WTC11 (cell line): ENCODE data around the gene MAST4. TPM values are rescaled to one million over a fixed set of nuclear protein-coding genes. Genes with fewer than 3 reads are reported as not detected.

ENCODE experiments used
- ATAC-seq: fragments of 200-7000 bp; cut with Tn5 transposase; 2 replicates; pipeline ENCODE4 v1.10.0; 2021; ENCODE audit warnings: mild to moderate bottlenecking, moderate library complexity
- CTCF ChIA-PET: fragments of 300-600 bp; sonication (Branson Sonifier 250); formaldehyde crosslinking; loops from one replicate; lab custom pipeline; 2021; ENCODE audit warnings: antibody characterized with exemption; lab: Charles Lee
- POLR2A ChIA-PET: fragments of 350-600 bp; sonication (Branson Sonifier 250); formaldehyde crosslinking; loops from one replicate; lab custom pipeline; 2021; ENCODE audit warnings: antibody characterized with exemption; lab: Charles Lee
- DNase-seq: peaks from one replicate; pipeline ENCODE4 v3.0.0; 2021; ENCODE audit warnings: low spot score
- H3K27ac Mint-ChIP-seq: 2 replicates; pipeline ENCODE4 v1.8.0; 2021; ENCODE audit warnings: mixed read lengths
- H3K27me3 Mint-ChIP-seq: 2 replicates; pipeline ENCODE4 v1.8.0; 2021; ENCODE audit warnings: low read depth, mild to moderate bottlenecking, moderate library complexity, mixed read lengths
- H3K36me3 Mint-ChIP-seq: 2 replicates; pipeline ENCODE4 v1.8.0; 2021; ENCODE audit warnings: mixed read lengths
- H3K4me1 Mint-ChIP-seq: 2 replicates; pipeline ENCODE4 v1.8.0; 2022; ENCODE audit warnings: mixed read lengths
- H3K4me3 Mint-ChIP-seq: 2 replicates; pipeline ENCODE4 v1.8.0; 2021; ENCODE audit warnings: mild to moderate bottlenecking, moderate library complexity, mixed read lengths
- H3K9me3 Mint-ChIP-seq: 2 replicates; pipeline ENCODE4 v1.8.0; 2021; ENCODE audit warnings: mixed read lengths
- ELF4 ChIP-seq: sonication (generic); formaldehyde crosslinking; IDR thresholded peaks from 2 replicates; pipeline ENCODE4 v1.8.1; 2022; ENCODE audit warnings: low read depth, mild to moderate bottlenecking, moderate library complexity, missing genetic modification reagents
- FOXJ3 ChIP-seq: sonication (generic); formaldehyde crosslinking; IDR thresholded peaks from 2 replicates; pipeline ENCODE4 v1.9.0; 2021; ENCODE audit warnings: missing genetic modification reagents, mild to moderate bottlenecking, borderline replicate concordance
- FOXK1 ChIP-seq: sonication (generic); formaldehyde crosslinking; IDR thresholded peaks from 2 replicates; pipeline ENCODE4 v1.8.0; 2022; ENCODE audit warnings: mild to moderate bottlenecking, moderate library complexity, missing genetic modification reagents
- NR1H2 ChIP-seq: sonication (generic); formaldehyde crosslinking; IDR thresholded peaks from 2 replicates; pipeline ENCODE4 v1.9.0; 2021; ENCODE audit warnings: mild to moderate bottlenecking, moderate library complexity, missing genetic modification reagents
- PRDM15 ChIP-seq: sonication (generic); formaldehyde crosslinking; IDR thresholded peaks from 2 replicates; pipeline ENCODE4 v1.8.0; 2022; ENCODE audit warnings: missing genetic modification reagents
- SMAD3 ChIP-seq: sonication (generic); formaldehyde crosslinking; IDR thresholded peaks from 2 replicates; pipeline ENCODE4 v1.8.0; 2022; ENCODE audit warnings: missing genetic modification reagents, mild to moderate bottlenecking, borderline replicate concordance
- SP1 ChIP-seq: sonication (generic); formaldehyde crosslinking; conservative IDR thresholded peaks from 2 replicates; pipeline ENCODE4 v1.8.1; 2022; ENCODE audit warnings: missing genetic modification reagents
- TCF7 ChIP-seq: sonication (generic); formaldehyde crosslinking; IDR thresholded peaks from 2 replicates; pipeline ENCODE4 v1.8.0; 2022; ENCODE audit warnings: mild to moderate bottlenecking, low read depth, missing genetic modification reagents, moderate library complexity
- ZMAT4 ChIP-seq: fragments of 250-450 bp; sonication (Bioruptor Pico); IDR thresholded peaks from 2 replicates; pipeline ENCODE4 v1.9.0; 2021; ENCODE audit warnings: mild to moderate bottlenecking
- ZNF219 ChIP-seq: sonication (generic); formaldehyde crosslinking; IDR thresholded peaks from 2 replicates; pipeline ENCODE4 v1.8.0; 2023; ENCODE audit warnings: missing genetic modification reagents, mild to moderate bottlenecking, borderline replicate concordance
- ZNF263 ChIP-seq: sonication (generic); formaldehyde crosslinking; IDR thresholded peaks from 2 replicates; pipeline ENCODE4 v1.8.1; 2022; ENCODE audit warnings: low read depth, mild to moderate bottlenecking, moderate library complexity, missing genetic modification reagents
- ZNF423 ChIP-seq: fragments of 250-450 bp; sonication (Bioruptor Pico); IDR thresholded peaks from 2 replicates; pipeline ENCODE4 v2.1.2; 2022; ENCODE audit warnings: mild to moderate bottlenecking, moderate library complexity
- total RNA-seq: library from RNA; stranded (reverse); gene quantifications from 3 replicates; pipeline ENCODE4 v1.2.3, GENCODE V29; 2021
- TF ChIP-seq, protein P1 (sequence below): sonication (generic); formaldehyde crosslinking; IDR thresholded peaks from 2 replicates; pipeline ENCODE4 v1.8.0; 2023; ENCODE audit warnings: mild to moderate bottlenecking, missing genetic modification reagents

Gene MAST4
- total RNA-seq, 1 experiment from 2014 or later = 8.0 TPM

DNA sequence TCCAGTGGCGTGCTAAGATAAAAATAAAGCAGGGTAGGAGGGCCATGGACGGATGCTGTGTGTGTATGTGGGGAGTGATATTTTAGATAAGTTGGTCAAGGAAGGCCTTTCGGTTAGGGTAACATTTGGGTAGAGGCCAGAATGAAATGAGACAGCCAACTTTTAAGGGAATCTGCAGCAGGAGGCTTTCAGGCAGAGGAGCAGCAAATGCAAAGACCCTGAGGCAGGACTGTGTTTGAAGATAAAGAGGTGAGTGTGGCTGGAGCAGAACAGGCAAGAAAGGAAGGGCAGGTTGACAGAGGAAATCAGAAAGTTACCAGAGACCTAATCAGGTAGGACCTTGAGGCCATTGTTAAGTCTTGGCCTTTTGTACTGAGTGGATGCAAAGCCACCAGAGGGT is 106.2 kb downstream of the MAST4 start:
- H3K36me3 Mint-ChIP-seq = no peaks in the 10 kb centered on the region
- H3K9me3 Mint-ChIP-seq = no peaks in the 10 kb centered on the region
- no peak overlapping the region for H3K4me3 Mint-ChIP-seq
- no peak overlapping the region for H3K27ac Mint-ChIP-seq
- CTCF ChIA-PET = no interaction called here
- TF ChIP-seq ZNF219 (CRISPR knock-in tag) = no peak
- peaks cover 10% of the 10 kb centered on the region for H3K4me1 Mint-ChIP-seq
- DNase-seq = no peak
- ATAC-seq = no peak
- peaks cover 93% of the 10 kb centered on the region for H3K27me3 Mint-ChIP-seq
- POLR2A ChIA-PET = no interaction called here

- Mint-ChIP-seq H3K4me3 (0 out of 2 replicates have a peak overlapping the region, but pooled peaks have one; percentile 3), H3K27ac (no peak overlapping the region), H3K4me1 (peaks cover 10% of the 10 kb centered on the region), H3K9me3 (no peaks in the 10 kb centered on the region), H3K36me3 (no peaks in the 10 kb centered on the region), H3K27me3 (peaks cover 95% of the 10 kb centered on the region)
- CTCF ChIA-PET = interaction anchor here (0.6 to 1.7 kb wide), 4 partner anchors 25 to 399 kb away, joined by 3 to 5 read pairs (median 4); no protein-coding TSS in a partner anchor
- POLR2A ChIA-PET = no interaction called here
- DNase-seq = no peak
- TF ChIP-seq ZNF423 (CRISPR knock-in tag) (peak; percentile 78), ELF4 (CRISPR knock-in tag) (no peak), FOXK1 (CRISPR knock-in tag) (0 out of 2 replicates have a peak, but pooled peaks have one; percentile 12)
- ATAC-seq = peak; percentile 83
These were observed 108.7 kb downstream of the MAST4 start for GRCh38 chr5:66704790-66705425.

GRCh38 chr5:66708368-66708767 is 112.2 kb downstream of the MAST4 start:
- ATAC-seq = no peak
- ChIA-PET CTCF (interaction anchor here (1.2 kb wide), 1 partner anchor 402 kb away, joined by 3 read pairs; no protein-coding TSS in a partner anchor), POLR2A (no interaction called here)
- Mint-ChIP-seq H3K27ac (no peak overlapping the region), H3K27me3 (peaks cover 94% of the 10 kb centered on the region), H3K4me3 (no peak overlapping the region), H3K9me3 (peaks cover 20% of the 10 kb centered on the region), H3K4me1 (peaks cover 10% of the 10 kb centered on the region), H3K36me3 (peaks cover 4% of the 10 kb centered on the region)
- DNase-seq = no peak
- TF ChIP-seq NR1H2 (CRISPR knock-in tag) (no peak), PRDM15 (CRISPR knock-in tag) (no peak), ZNF263 (CRISPR knock-in tag) (no peak), TCF7 (CRISPR knock-in tag) (no peak), SP1 (CRISPR knock-in tag) (no peak), SMAD3 (CRISPR knock-in tag) (no peak), ZMAT4 (CRISPR knock-in tag) (no peak)

DNA sequence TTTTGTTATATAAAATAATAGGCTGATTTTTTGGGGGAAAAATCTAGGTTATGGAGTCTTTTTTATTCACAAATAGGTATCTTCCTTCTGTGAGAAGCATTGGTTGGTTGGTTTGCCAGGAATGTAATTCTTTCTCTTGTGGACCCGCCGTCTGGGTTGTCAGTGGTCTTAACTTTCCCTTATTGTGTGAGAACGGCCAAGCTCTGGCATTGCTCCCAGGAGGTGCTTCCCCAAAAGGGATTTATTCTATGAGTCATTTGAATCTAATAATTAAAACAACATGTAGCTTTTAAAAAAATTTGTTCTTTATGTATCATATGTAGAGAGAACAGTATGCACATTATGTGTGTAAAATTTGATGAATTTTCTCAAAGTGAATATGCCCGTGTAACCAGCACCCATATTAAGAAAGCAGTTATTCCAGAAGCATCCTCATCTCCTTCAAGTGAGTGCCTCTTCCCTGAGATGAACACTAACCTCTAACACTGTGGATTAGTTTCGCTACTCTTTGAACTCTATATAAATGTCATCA is 114.4 kb downstream of the MAST4 start:
- ChIA-PET POLR2A (no interaction called here), CTCF (no interaction called here)
- no peaks in the 10 kb centered on the region for H3K4me1 Mint-ChIP-seq
- H3K27ac Mint-ChIP-seq = no peak overlapping the region
- H3K4me3 Mint-ChIP-seq = no peak overlapping the region
- peaks cover 20% of the 10 kb centered on the region for H3K9me3 Mint-ChIP-seq
- peaks cover 71% of the 10 kb centered on the region for H3K27me3 Mint-ChIP-seq
- no peak for ATAC-seq
- peaks cover 4% of the 10 kb centered on the region for H3K36me3 Mint-ChIP-seq
- TF ChIP-seq, protein P1, sequence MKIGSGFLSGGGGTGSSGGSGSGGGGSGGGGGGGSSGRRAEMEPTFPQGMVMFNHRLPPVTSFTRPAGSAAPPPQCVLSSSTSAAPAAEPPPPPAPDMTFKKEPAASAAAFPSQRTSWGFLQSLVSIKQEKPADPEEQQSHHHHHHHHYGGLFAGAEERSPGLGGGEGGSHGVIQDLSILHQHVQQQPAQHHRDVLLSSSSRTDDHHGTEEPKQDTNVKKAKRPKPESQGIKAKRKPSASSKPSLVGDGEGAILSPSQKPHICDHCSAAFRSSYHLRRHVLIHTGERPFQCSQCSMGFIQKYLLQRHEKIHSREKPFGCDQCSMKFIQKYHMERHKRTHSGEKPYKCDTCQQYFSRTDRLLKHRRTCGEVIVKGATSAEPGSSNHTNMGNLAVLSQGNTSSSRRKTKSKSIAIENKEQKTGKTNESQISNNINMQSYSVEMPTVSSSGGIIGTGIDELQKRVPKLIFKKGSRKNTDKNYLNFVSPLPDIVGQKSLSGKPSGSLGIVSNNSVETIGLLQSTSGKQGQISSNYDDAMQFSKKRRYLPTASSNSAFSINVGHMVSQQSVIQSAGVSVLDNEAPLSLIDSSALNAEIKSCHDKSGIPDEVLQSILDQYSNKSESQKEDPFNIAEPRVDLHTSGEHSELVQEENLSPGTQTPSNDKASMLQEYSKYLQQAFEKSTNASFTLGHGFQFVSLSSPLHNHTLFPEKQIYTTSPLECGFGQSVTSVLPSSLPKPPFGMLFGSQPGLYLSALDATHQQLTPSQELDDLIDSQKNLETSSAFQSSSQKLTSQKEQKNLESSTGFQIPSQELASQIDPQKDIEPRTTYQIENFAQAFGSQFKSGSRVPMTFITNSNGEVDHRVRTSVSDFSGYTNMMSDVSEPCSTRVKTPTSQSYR = no peak
- TF ChIP-seq FOXJ3 (CRISPR knock-in tag) = no peak
- no peak for DNase-seq
